ENCODE results near the gene KAZN.

DNA sequence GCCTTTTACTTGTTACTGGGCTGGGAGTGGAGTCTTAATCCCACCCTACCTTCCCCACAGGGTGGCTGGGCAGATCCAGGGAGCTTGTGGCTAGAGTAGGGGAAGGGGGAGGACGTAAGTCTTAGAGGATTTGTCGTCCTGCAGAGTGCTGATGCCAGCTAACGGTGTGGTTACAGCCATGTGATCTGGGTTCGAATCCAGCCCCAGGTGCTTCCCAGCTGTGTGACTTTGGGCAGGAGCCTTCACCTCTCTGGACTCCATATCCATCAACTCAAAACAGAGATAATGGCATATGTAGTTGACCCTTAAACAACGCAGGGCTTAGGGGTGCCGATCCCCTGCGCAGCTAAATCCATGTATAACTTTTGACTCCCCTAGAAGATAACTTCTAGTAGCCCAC, 446.6 kb downstream of the KAZN start:
- TF ChIP-seq ZNF112 (tag by site-specific recombination; IDR thresholded peaks at IDR 0.05) (no peak), ZNF37A (tag by site-specific recombination; IDR thresholded peaks at IDR 0.05) (no peak), ZNF341 (tag by site-specific recombination; IDR thresholded peaks at IDR 0.05; ENCODE audit: low read depth) (no peak), YY1 (tag by site-specific recombination; IDR thresholded peaks at IDR 0.05) (no peak), KLF1 (tag by site-specific recombination; IDR thresholded peaks at IDR 0.05) (no peak), ZEB2 (tag by site-specific recombination; IDR thresholded peaks at IDR 0.05) (no peak), GFI1B (tag by site-specific recombination; IDR thresholded peaks at IDR 0.05) (no peak), RBAK (tag by site-specific recombination; IDR thresholded peaks at IDR 0.05) (no peak), ZBTB7A (tag by site-specific recombination; IDR thresholded peaks at IDR 0.05; ENCODE audit: low read depth) (no peak), ZNF274 (IDR thresholded peaks at IDR 0.05; ENCODE audit: low read length) (no peak), ZNF274 (tag by site-specific recombination; IDR thresholded peaks at IDR 0.05; ENCODE audit: borderline replicate concordance) (no peak), TCF7L2 (IDR thresholded peaks at IDR 0.05; ENCODE audit: borderline replicate concordance, low read depth, low read length) (no peak)
- TF ChIP-seq, protein P1, sequence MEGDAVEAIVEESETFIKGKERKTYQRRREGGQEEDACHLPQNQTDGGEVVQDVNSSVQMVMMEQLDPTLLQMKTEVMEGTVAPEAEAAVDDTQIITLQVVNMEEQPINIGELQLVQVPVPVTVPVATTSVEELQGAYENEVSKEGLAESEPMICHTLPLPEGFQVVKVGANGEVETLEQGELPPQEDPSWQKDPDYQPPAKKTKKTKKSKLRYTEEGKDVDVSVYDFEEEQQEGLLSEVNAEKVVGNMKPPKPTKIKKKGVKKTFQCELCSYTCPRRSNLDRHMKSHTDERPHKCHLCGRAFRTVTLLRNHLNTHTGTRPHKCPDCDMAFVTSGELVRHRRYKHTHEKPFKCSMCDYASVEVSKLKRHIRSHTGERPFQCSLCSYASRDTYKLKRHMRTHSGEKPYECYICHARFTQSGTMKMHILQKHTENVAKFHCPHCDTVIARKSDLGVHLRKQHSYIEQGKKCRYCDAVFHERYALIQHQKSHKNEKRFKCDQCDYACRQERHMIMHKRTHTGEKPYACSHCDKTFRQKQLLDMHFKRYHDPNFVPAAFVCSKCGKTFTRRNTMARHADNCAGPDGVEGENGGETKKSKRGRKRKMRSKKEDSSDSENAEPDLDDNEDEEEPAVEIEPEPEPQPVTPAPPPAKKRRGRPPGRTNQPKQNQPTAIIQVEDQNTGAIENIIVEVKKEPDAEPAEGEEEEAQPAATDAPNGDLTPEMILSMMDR (tag by site-specific recombination; IDR thresholded peaks at IDR 0.05) = no peak
- TF ChIP-seq, protein P2, sequence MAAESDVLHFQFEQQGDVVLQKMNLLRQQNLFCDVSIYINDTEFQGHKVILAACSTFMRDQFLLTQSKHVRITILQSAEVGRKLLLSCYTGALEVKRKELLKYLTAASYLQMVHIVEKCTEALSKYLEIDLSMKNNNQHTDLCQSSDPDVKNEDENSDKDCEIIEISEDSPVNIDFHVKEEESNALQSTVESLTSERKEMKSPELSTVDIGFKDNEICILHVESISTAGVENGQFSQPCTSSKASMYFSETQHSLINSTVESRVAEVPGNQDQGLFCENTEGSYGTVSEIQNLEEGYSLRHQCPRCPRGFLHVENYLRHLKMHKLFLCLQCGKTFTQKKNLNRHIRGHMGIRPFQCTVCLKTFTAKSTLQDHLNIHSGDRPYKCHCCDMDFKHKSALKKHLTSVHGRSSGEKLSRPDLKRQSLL (tag by site-specific recombination; IDR thresholded peaks at IDR 0.05) = no peak

Data from HEK293 (cell line).